GM19397 (cell line): ENCODE results near the gene ALDOC.

Experiments
- ATAC-seq: cut with Tn5 transposase; IDR thresholded peaks from one replicate; pipeline ENCODE4 v1.9.1; 2021; ENCODE audit warnings: mild to moderate bottlenecking, moderate library complexity; ENCODE audit not compliant: unreplicated experiment

The ALDOC gene

DNA sequence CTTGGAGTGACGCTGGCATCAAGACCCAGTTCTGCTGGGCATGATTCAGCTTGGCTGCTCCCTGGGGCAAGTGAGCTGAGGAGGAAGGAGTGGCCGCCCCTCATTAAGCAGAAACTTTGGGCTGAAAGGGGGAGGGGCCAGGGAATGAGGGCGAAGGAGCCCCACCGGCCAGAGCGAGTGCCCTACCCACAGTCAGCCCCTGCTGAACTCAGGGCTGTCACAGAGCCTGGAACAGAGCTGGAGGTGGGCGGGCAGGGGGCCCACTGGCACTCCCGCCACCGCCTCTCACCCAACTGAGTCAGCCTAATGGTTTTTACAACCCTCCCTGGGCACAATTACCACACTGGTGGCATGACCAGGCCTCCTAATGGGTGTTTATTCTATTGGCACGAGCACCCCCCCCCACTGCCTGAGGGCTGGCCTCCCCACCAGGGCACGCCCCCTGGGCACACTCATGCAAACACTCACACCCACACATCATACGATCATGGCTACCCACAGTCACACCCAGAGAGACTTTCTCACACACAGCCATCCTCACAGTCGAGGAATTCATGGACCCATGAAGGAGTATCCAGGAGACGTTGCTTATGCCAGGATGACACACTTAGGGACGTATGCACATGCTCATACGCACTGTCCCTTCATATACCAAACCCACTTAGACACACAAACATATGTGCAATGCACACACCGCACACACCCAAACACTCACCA, 43.4 kb downstream of the ALDOC start:
- no peak for ATAC-seq

DNA sequence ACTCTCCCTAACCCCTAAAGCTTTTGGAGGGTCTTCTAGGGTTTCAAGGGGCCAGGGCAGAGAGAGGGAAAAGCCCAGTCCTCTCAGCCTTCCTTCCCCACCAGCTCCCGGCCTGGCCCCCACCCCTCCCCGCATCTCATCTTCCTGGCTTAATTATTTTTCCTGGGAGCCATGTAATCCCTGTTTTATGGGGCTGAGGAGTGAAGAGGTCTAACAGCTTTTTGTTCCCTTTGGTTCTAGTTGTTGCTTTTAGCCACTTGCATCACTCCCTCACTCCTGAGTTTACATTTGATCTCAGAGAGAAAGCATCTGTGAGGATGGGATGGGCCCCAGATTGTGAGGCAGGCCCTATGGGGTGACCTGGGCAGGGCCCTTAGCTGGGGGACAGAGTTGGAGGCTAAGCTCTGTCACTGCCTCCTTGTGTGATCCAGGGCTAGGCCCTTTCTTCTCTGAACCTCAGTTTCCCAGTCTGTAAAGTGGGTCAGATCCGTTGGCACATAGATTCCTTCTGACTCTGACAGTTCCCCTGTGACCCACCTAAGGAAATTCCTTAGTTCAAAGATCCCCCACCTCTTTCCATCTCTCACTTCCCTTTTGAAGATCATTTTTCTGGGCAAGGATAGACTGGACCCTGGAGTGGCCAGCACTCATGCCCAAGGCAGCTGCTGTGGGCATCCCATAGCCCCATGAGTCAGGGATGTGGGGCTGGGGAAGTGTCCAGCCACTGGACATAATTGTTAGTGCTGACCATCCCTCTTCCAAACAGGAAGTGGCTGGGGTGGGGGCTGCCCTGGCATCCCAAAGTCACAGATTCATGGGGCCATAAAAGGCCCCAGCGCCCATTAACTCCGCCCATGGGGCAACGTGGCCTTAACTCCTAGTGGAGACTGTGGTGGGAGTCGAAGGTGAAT, 44.4 kb downstream of the ALDOC start:
- ATAC-seq: no peak

DNA sequence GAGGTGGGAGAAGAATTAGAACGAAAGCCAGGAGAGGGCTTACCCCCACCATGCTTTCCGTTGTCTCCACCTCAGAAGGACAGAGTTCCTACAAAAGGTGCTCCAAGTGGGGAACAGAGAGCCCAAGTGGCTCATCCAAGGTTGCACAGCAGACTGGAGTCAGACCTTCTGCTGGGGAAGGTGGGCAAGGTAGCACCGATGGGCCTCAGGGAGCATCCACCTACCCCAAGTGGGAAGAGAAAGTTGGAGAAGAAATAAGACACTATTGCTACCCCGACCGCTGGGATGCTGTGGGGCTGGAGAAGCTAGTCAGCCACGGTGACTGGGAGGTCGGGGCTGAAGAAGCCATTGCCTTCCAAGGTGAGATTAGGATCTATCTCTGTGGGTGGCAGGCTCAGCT, 45.8 kb downstream of the ALDOC start:
- ATAC-seq: no peak

DNA sequence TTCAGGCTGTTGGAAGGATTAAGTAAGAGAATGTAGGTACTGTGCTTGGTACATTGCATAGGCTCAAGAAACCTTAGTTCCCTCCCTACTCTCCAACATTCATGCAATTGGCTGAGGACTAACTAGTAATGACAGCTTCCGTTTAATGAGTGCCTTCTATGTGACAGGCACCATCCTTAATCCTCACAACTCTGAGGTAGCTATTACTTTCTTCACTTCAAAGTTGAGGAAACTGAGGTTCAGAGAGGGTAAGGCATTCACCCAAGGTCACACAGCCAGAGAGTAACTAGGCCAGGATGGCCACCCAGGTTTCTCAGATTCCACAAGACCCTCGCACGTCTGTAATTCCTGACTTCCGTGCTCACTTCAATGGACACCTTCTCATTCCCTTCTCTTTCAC, 46.4 kb downstream of the ALDOC start:
- ATAC-seq: no peak

DNA sequence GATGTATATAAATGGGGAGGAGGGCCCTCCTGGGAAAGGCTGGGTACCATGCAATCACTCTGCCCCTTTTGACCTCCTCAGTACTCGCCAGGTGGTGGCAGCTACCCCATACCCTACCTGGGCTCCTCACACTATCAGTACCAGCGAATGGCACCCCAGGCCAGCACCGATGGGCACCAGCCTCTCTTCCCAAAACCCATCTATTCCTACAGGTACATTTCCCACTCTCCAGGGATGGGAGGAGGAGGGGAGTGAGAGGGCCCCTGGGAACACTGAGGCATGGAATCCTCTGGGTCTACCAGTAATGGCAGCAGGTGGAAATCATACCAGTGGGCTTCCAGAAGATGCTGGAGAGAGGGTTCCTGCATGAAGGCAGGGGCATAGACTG, 47.7 kb downstream of the ALDOC start:
- ATAC-seq: no peak

DNA sequence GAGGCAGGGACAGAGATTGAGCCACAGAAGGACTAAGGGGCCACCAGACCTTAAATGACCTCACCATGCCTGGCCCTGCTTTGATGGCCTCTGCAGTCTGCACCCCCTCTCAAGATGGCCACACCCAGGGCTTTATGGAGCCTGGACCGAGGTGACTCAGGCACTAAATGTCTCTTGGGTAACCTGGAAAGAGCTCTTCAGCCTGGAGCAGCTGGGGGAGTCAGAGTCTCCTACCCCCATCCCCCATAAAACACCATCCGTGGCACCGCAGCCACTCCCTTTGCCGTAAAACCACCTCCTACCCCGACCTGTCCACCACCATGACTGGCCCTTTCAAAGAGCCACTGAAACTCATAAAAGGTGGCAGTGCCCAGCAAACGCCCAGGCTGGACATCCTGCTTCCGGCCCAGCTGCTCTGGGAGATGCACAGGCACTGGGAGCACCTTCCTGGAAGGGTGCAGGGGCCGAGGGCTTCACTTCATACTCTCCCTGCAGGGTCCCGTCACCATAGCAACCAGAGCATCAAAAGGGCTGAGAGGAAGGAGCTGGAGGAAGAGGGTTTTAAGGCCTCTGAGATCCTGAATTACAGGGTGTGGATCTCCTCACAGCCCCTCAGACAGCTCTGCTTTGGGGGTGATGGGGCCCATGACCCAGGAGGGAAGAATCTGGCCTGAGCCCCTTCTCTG, 48.2 kb downstream of the ALDOC start:
- ATAC-seq: no peak

DNA sequence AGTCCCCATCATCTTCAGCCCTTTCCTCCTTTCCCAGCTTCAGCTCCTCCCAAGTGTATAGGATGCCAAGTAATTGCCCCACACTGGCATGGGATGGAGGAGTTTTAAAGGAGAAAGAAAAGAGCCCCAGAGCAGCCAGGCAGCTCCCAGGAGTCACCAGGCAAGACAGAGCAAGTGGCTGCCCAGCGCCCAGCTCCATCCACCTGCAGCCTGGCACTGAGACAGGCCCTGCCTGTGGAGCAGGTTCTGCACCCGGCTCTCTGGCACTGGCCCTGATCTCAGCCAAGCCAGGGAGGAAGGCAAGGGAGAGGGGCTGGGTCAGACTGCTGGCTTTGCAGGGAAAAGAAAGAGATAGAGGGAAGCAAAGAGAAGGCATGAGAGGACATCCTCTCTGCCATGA, 48.8 kb downstream of the ALDOC start:
- no peak for ATAC-seq

DNA sequence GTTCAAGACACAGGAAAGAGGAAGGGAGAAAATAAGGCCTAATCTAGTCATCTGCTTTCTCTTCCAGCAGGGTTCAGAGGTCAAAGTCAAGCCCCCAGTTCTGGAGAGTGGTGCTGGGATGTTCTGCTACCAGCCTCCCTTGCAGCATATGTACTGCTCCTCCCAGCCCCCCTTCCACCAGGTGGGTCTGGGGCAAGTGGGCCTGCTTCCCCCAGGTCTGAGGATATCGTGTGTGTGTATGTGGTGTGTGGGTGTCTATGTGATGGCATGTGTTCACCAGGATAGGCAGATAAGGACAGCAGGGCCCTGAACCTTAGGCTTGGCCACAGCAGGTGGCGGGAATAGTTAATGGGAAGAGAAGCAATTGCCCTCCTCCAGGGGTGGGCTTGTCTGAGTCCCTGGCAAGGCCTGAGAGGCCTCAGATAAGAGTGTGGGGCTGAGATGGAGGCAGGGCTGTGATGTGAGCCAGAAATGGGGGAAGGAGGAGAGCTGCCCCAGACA, 49.5 kb downstream of the ALDOC start:
- no peak for ATAC-seq

DNA sequence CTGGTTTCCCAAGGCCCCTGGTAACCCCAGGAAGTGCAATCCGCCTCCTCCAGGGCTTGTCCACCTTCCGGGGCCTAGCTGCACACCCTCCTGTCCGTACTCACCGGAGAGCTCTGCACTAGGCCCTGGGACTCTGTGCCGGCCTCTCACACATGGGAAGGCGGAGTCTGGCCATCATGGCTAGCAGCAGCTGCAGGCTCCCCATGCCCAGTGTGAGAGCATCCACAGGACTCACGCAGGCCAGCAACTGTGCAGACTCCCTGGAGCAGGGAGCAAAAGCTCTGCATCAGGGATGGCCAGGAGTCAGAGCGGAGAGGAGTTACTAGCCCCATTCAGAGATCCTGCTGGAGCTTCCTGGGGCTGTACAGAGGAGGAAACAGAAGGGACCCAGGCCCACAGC, 50.3 kb downstream of the ALDOC start:
- no peak for ATAC-seq

DNA sequence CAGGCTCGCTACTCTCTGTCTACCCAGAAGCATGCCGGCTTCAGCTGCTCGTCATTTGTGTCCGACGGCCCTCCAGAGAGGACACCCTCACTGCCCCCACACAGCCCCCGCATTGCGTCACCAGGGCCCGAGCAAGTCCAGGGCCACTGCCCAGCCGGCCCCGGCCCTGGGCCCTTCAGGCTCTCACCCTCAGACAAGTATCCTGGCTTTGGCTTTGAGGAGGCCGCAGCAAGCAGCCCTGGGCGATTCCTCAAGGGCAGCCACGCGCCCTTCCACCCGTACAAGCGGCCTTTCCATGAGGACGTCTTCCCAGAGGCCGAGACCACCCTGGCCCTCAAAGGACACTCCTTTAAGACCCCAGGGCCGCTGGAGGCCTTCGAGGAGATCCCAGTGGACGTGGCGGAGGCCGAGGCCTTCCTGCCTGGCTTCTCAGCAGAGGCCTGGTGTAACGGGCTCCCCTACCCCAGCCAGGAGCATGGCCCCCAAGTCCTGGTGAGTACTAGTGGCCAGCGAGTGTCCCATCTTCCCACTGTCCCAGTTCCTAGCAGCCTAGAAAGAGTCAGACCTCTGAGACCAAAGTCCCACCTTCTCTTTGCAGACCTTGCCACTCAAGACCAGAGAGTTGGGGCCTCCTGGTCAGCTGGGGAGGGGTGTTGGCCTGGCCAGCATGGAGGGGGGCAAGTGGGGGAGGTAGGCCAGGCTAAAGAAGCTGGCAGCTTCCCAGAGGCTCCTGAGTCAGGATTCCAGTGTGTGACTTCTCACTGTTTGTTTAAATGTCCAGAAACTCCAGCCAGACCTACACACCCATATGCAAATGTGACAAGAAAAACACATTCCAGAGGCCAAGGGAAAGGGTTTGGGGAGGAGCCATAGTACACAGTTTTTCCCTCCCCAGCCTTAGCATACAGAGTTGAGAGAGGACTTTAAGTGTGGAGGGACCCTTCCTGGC, 51.9 kb downstream of the ALDOC start:
- ATAC-seq: no peak

DNA sequence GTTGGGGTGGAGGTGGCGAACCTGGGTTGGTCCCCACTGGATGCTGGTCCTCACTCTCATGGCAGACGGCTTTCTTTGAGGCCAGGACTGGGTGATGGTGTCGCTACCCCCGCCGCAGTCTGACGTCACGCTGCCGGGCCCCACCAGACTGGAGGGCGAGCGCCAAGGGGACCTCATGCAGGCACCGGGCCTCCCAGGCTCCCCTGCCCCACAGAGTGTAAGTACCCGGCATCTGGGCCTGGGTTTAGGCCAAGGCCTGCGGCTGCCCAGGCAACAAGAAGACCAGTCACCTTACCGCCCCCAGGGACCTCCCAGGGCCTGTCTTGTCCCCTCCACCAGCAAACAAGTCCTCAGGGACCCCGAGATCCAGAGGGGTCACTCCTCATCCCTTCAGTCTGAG, 52.8 kb downstream of the ALDOC start:
- ATAC-seq: no peak

DNA sequence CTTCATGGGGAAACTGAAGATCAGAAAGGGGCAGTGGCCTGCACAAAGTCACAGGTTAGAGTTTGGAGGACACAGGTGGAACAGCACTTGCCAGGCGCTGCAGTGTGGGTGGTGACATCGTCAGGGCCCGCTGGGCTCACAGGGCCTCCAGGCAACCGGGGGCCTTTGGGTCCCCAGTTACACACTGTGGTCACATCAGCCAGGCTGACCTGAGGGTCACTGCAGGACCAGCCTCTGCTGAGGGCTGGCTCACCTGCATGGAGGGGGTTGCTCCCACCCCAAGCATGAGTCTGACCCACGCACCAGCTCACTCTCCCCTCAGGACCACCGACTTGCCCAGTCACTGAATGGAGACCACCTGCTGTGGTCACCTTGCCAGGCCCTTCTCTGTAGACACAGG, 53.5 kb downstream of the ALDOC start:
- no peak for ATAC-seq
